Fibroblast of lung (primary cell): ENCODE measurements around the gene TXNRD2. TPM values are rescaled to one million over a fixed set of nuclear protein-coding genes. Genes with fewer than 3 reads are reported as not detected.
A peak's percentile ranks its signal among the peaks of the same experiment; 100 is the strongest.

ENCODE experiments used
- DNase-seq, 2 donors: peaks; one replicate each; pipeline versions ENCODE4 v3.0.0 to v3.0.0-alpha.2; 2010; ENCODE audit warnings: low read depth in 2 of 2
- H2AFZ ChIP-seq: 2 replicates; pipeline ENCODE4 v1.5.1; 2012; ENCODE audit warnings: low read length, control low read depth, inconsistent platforms
- H3K27ac ChIP-seq: 2 replicates; pipeline ENCODE4 v1.5.1; 2011; ENCODE audit warnings: low read length, control low read depth; ENCODE audit not compliant: insufficient read depth
- H3K27me3 ChIP-seq: 2 replicates; pipeline ENCODE4 v1.5.1; 2011; ENCODE audit warnings: mild to moderate bottlenecking, low read length; ENCODE audit not compliant: control insufficient read depth, insufficient read depth
- H3K36me3 ChIP-seq: 2 replicates; pipeline ENCODE4 v1.5.1; 2011; ENCODE audit warnings: low read length; ENCODE audit not compliant: control insufficient read depth, insufficient read depth
- H3K4me1 ChIP-seq: 2 replicates; pipeline ENCODE4 v1.5.1; 2011; ENCODE audit warnings: low read length; ENCODE audit not compliant: control insufficient read depth, insufficient read depth; ENCODE audit errors: extremely low read depth
- H3K4me2 ChIP-seq: 2 replicates; pipeline ENCODE4 v1.5.1; 2011; ENCODE audit warnings: low read length, control low read depth; ENCODE audit not compliant: insufficient read depth; ENCODE audit errors: extremely low read depth
- H3K4me3 ChIP-seq, 4 experiments: fragments of 200-600 bp in 1 of 4; sonication (generic) in 1 of 4; replicated peaks in 1 of 4; 2 replicates each; pipeline ENCODE4 v1.5.1; 2011 to 2016; ENCODE audit warnings: low read length in 4 of 4, low read depth in 3 of 4, mild to moderate bottlenecking in 3 of 4, control low read depth in 2 of 4, inconsistent platforms in 1 of 4, mixed read lengths in 1 of 4; ENCODE audit not compliant: insufficient read depth in 1 of 4; ENCODE audit errors: control extremely low read depth in 1 of 4
- H3K79me2 ChIP-seq: 2 replicates; pipeline ENCODE4 v1.5.1; 2012; ENCODE audit warnings: mild to moderate bottlenecking, low read length, inconsistent platforms; ENCODE audit not compliant: control insufficient read depth, insufficient read depth
- H3K9ac ChIP-seq: 2 replicates; pipeline ENCODE4 v1.5.1; 2011; ENCODE audit warnings: mild to moderate bottlenecking, low read length, control low read depth; ENCODE audit not compliant: insufficient read depth
- H3K9me3 ChIP-seq: 2 replicates; pipeline ENCODE4 v1.5.1; 2012; ENCODE audit warnings: low read depth, low read length; ENCODE audit not compliant: control insufficient read depth, insufficient read depth
- H4K20me1 ChIP-seq: 2 replicates; pipeline ENCODE4 v1.5.1; 2011; ENCODE audit warnings: low read length; ENCODE audit not compliant: control insufficient read depth, insufficient read depth; ENCODE audit errors: extremely low read depth
- EZH2 ChIP-seq: IDR thresholded peaks from 2 replicates; pipeline ENCODE4 v1.5.1; 2012; ENCODE audit warnings: low read length, control low read depth, mild to moderate bottlenecking; ENCODE audit errors: missing control alignments
- polyA plus RNA-seq, 2 donors: library from polyadenylated mRNA; depleted of rRNA in 1 of 2; stranded (reverse) in 1 of 2; unstranded in 1 of 2; fragments of >200 nt; gene quantifications; 2 replicates each; pipeline ENCODE4 v1.2.1, GENCODE V29; 2011 to 2012; ENCODE audit warnings: missing spikeins in 1 of 2
- total RNA-seq: library from RNA; depleted of rRNA; stranded (reverse); fragments of >200 nt; gene quantifications from 2 replicates; pipeline ENCODE4 v1.2.1, GENCODE V29; 2014
- TF ChIP-seq, protein P1 (sequence below), 2 donors: IDR thresholded peaks in 1 of 2; conservative IDR thresholded peaks in 1 of 2; 1 replicate in 1 of 2; 2 replicates in 1 of 2; pipeline ENCODE4 v1.5.1; 2011 to 2012; ENCODE audit warnings: low read length in 2 of 2, control low read depth in 1 of 2, inconsistent platforms in 1 of 2, low read depth in 1 of 2, mild to moderate bottlenecking in 1 of 2

The TXNRD2 gene
- total and polyA plus RNA-seq, 2 donors (not counting 1 experiment from before 2014, with no cell fraction given): 13.2 to 30.7 TPM

- H3K9me3 ChIP-seq: no peaks in the 10 kb centered on the region
- no peak overlapping the region for H2AFZ ChIP-seq
- no peaks in the 10 kb centered on the region for H4K20me1 ChIP-seq
- H3K9ac ChIP-seq: no peak overlapping the region
- H3K4me2 ChIP-seq: no peak overlapping the region
- no peak for TF ChIP-seq EZH2
- TF ChIP-seq, protein P1, sequence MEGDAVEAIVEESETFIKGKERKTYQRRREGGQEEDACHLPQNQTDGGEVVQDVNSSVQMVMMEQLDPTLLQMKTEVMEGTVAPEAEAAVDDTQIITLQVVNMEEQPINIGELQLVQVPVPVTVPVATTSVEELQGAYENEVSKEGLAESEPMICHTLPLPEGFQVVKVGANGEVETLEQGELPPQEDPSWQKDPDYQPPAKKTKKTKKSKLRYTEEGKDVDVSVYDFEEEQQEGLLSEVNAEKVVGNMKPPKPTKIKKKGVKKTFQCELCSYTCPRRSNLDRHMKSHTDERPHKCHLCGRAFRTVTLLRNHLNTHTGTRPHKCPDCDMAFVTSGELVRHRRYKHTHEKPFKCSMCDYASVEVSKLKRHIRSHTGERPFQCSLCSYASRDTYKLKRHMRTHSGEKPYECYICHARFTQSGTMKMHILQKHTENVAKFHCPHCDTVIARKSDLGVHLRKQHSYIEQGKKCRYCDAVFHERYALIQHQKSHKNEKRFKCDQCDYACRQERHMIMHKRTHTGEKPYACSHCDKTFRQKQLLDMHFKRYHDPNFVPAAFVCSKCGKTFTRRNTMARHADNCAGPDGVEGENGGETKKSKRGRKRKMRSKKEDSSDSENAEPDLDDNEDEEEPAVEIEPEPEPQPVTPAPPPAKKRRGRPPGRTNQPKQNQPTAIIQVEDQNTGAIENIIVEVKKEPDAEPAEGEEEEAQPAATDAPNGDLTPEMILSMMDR (conservative IDR thresholded peaks at IDR 0.05 in 1 of 2, IDR thresholded peaks at IDR 0.05 in 1 of 2; ENCODE audit: low read depth in 1 of 2, low read length in 2 of 2): no peak
- H3K36me3 ChIP-seq: peaks cover 10% of the 10 kb centered on the region
- H3K79me2 ChIP-seq: peaks cover 4% of the 10 kb centered on the region
- H3K27me3 ChIP-seq: no peaks in the 10 kb centered on the region
- no peak for DNase-seq
- no peak overlapping the region for H3K27ac ChIP-seq
- H3K4me3 ChIP-seq: no peak overlapping the region
- H3K4me1 ChIP-seq: peaks cover 15% of the 10 kb centered on the region
These were observed 66.5 kb downstream of the TXNRD2 start for GRCh38 chr22:19875061-19875530.

DNA sequence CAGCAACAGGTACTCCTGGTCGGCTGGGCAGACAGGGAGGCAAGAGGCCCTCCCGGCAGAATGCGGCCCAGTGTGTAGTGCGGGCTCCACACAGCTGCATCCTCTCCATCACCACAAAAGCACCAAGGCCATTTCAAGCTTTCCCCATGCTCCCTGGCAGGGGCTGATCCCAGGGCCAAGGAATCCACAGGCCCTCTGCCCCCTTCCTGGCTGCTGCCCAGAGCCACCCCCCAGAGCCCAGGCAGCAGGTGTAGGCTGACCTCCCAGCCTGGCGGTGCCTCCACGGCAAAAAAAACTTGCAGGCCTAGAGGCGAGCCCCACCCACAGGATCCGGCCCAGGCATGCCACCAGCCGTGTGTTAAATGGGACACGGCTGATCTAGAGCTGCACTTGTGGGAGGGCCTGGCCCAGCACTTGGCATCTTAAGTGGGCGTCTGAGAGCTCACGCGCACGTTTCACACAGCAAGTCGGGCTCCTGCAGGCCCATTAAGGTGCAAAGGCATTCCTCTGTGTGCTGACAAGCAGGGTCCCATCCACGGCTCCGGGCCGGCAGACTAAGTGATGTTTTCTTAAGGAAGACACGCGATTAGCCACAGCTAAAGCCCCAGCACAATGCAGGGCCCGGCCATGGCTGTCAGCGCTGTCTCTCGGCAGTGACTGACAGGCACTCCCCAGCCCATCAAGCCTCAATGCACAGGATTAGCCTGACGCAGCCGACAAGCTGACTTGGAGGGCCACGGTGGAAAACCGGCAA is 67.1 kb downstream of the TXNRD2 start:
- no peak overlapping the region for H3K4me2 ChIP-seq
- no peaks in the 10 kb centered on the region for H3K9me3 ChIP-seq
- H3K27me3 ChIP-seq: no peaks in the 10 kb centered on the region
- H3K4me1 ChIP-seq: peaks cover 9% of the 10 kb centered on the region
- no peak for TF ChIP-seq EZH2
- TF ChIP-seq, protein P1 (conservative IDR thresholded peaks at IDR 0.05 in 1 of 2, IDR thresholded peaks at IDR 0.05 in 1 of 2; ENCODE audit: low read depth in 1 of 2, low read length in 2 of 2): no peak
- no peaks in the 10 kb centered on the region for H3K79me2 ChIP-seq
- no peak overlapping the region for H3K9ac ChIP-seq
- no peaks in the 10 kb centered on the region for H4K20me1 ChIP-seq
- no peak overlapping the region for H2AFZ ChIP-seq
- DNase-seq: peak in 1 of 2 donors; percentile 41
- peaks cover 10% of the 10 kb centered on the region for H3K36me3 ChIP-seq
- no peak overlapping the region for H3K27ac ChIP-seq
- H3K4me3 ChIP-seq: no peak overlapping the region

DNA sequence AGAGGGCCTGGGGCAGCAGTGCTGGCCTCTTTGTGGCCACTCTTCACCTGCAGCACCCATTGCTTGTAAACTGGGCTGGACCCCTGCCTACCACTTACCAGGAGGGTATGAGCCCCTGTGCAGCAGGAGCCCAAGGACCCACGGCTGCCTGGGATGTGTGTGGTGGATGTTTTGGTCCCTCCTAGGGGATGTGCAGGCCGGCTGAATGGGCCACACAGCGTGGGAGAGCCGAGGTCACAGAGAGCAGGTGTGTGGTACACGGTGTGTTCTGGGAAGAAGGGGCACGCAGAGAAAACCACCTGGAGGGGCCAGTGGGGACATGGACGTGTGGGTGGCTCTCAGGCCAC is 67.7 kb downstream of the TXNRD2 start:
- no peaks in the 10 kb centered on the region for H3K9me3 ChIP-seq
- H2AFZ ChIP-seq: no peak overlapping the region
- TF ChIP-seq EZH2: no peak
- no peak overlapping the region for H3K9ac ChIP-seq
- DNase-seq: no peak
- H3K4me2 ChIP-seq: no peak overlapping the region
- H3K27ac ChIP-seq: no peak overlapping the region
- peaks cover 5% of the 10 kb centered on the region for H3K4me1 ChIP-seq
- H3K27me3 ChIP-seq: no peaks in the 10 kb centered on the region
- no peak overlapping the region for H3K4me3 ChIP-seq
- peaks cover 10% of the 10 kb centered on the region for H3K36me3 ChIP-seq
- H3K79me2 ChIP-seq: no peaks in the 10 kb centered on the region
- H4K20me1 ChIP-seq: no peaks in the 10 kb centered on the region
